Neural cell (in vitro differentiated cells): ENCODE data around the gene WDR7. TPM values are rescaled to one million over a fixed set of nuclear protein-coding genes. Genes with fewer than 3 reads are reported as not detected.

Experiments used
- H2AFZ ChIP-seq: fragments of 200-600, 300-800 bp; sonication (generic), shearing (Covaris generic); 2 replicates; pipeline ENCODE4 v1.6.0; 2014; ENCODE audit warnings: low read depth, mild to moderate bottlenecking, antibody characterized with exemption, low read length, moderate library complexity
- H3F3A ChIP-seq: fragments of 200-600 bp; shearing (Covaris generic); 2 replicates; pipeline ENCODE4 v1.6.1; 2016; ENCODE audit warnings: mild to moderate bottlenecking, moderate library complexity, mixed read lengths, antibody characterized with exemption, low read length; ENCODE audit not compliant: insufficient read depth, poor library complexity, severe bottlenecking
- H3K27ac ChIP-seq: fragments of 200-600, 300-800 bp; sonication (generic), shearing (Covaris generic); 2 replicates; pipeline ENCODE4 v1.5.1; 2014; ENCODE audit warnings: mild to moderate bottlenecking, low read length, moderate library complexity
- H3K27me3 ChIP-seq: fragments of 300-800, 200-600 bp; sonication (generic), shearing (Covaris generic); 2 replicates; pipeline ENCODE4 v1.6.0; 2014; ENCODE audit warnings: mild to moderate bottlenecking, low read depth, low read length, moderate library complexity; ENCODE audit not compliant: insufficient read depth
- H3K36me3 ChIP-seq: fragments of 300-800, 200-600 bp; sonication (generic), shearing (Covaris generic); 2 replicates; pipeline ENCODE4 v1.5.1; 2014; ENCODE audit warnings: mild to moderate bottlenecking, antibody characterized with exemption, low read length, moderate library complexity; ENCODE audit not compliant: insufficient read depth
- H3K4me2 ChIP-seq: fragments of 300-800, 200-600 bp; sonication (generic), shearing (Covaris generic); 2 replicates; pipeline ENCODE4 v1.6.0; 2014; ENCODE audit warnings: mild to moderate bottlenecking, low read length
- H3K4me3 ChIP-seq: fragments of 300-800, 200-600 bp; sonication (generic), shearing (Covaris generic); 2 replicates; pipeline ENCODE4 v1.5.1; 2014; ENCODE audit warnings: mild to moderate bottlenecking, low read length, moderate library complexity
- H3K79me2 ChIP-seq: fragments of 200-600 bp; shearing (Covaris generic); replicated peaks from 2 replicates; pipeline ENCODE4 v1.6.0; 2014; ENCODE audit warnings: mild to moderate bottlenecking, low read length, moderate library complexity; ENCODE audit not compliant: insufficient read depth
- H3K9ac ChIP-seq: fragments of 300-800, 200-600 bp; sonication (generic), shearing (Covaris generic); 2 replicates; pipeline ENCODE4 v1.6.1; 2016; ENCODE audit warnings: mild to moderate bottlenecking, low read length, mixed read lengths
- H3K9me2 ChIP-seq: fragments of 200-600 bp; shearing (Covaris generic); 2 replicates; pipeline ENCODE4 v1.6.1; 2016; ENCODE audit warnings: mild to moderate bottlenecking, low read length, mixed read lengths; ENCODE audit not compliant: insufficient read depth
- H3K9me3 ChIP-seq: fragments of 200-600, 300-800 bp; sonication (generic), shearing (Covaris generic); 2 replicates; pipeline ENCODE4 v1.6.1; 2016; ENCODE audit warnings: mild to moderate bottlenecking, mixed run types, low read length, moderate library complexity, mixed read lengths
- H4K20me1 ChIP-seq: fragments of 200-600 bp; shearing (Covaris generic); 2 replicates; pipeline ENCODE4 v1.6.1; 2016; ENCODE audit warnings: mild to moderate bottlenecking, mixed run types; ENCODE audit not compliant: insufficient read depth
- EP300 ChIP-seq: fragments of 450-650 bp; conservative IDR thresholded peaks from 2 replicates; pipeline ENCODE4 v1.6.1; 2014; ENCODE audit warnings: antibody characterized with exemption, mild to moderate bottlenecking, moderate library complexity; ENCODE audit not compliant: poor library complexity, severe bottlenecking
- EZH2 ChIP-seq: fragments of 200-600, 300-800 bp; shearing (Covaris generic), sonication (generic); IDR thresholded peaks from 2 replicates; pipeline ENCODE4 v1.6.1; 2014; ENCODE audit warnings: antibody characterized with exemption, low read length, borderline replicate concordance, mild to moderate bottlenecking; ENCODE audit not compliant: insufficient read depth, poor library complexity, severe bottlenecking
- MXI1 ChIP-seq: fragments of 450-650 bp; conservative IDR thresholded peaks from 2 replicates; pipeline ENCODE4 v1.6.1; 2014; ENCODE audit warnings: antibody characterized with exemption, mild to moderate bottlenecking; ENCODE audit not compliant: poor library complexity, severe bottlenecking
- POLR2AphosphoS5 ChIP-seq: IDR thresholded peaks from 2 replicates; pipeline ENCODE4 v1.6.1; 2012
- RAD21 ChIP-seq: fragments of 450-650 bp; conservative IDR thresholded peaks from 2 replicates; pipeline ENCODE4 v1.6.1; 2014; ENCODE audit warnings: antibody characterized with exemption, mild to moderate bottlenecking, moderate library complexity
- SMC3 ChIP-seq: fragments of 450-650 bp; conservative IDR thresholded peaks from 2 replicates; pipeline ENCODE4 v1.6.1; 2014; ENCODE audit warnings: antibody characterized with exemption, mild to moderate bottlenecking, moderate library complexity; ENCODE audit not compliant: poor library complexity
- TAF1 ChIP-seq: IDR thresholded peaks from 2 replicates; pipeline ENCODE4 v1.6.1; 2012; ENCODE audit warnings: low read depth
- polyA plus RNA-seq: library from polyadenylated mRNA; depleted of rRNA; stranded (reverse); fragments of >200 nt; gene quantifications from 2 replicates; pipeline ENCODE4 v1.2.3, GENCODE V29; 2014
- TF ChIP-seq, protein P1 (sequence below): IDR thresholded peaks from 2 replicates; pipeline ENCODE4 v1.6.1; 2012; ENCODE audit warnings: borderline replicate concordance
- TF ChIP-seq, protein P2 (sequence below): fragments of 450-650 bp; IDR thresholded peaks from 2 replicates; pipeline ENCODE4 v1.5.1; 2014; ENCODE audit warnings: antibody characterized with exemption, mild to moderate bottlenecking, moderate library complexity; ENCODE audit not compliant: poor library complexity, severe bottlenecking

The WDR7 gene
- polyA plus RNA-seq, 1 donor from 2014 or later: 15.1 TPM

GRCh38 chr18:57073501-57074187 is 422.5 kb downstream of the WDR7 start:
- Histone ChIP-seq H3K36me3 (no peaks in the 10 kb centered on the region), H3F3A (no peaks in the 10 kb centered on the region), H2AFZ (no peak overlapping the region), H3K27me3 (no peaks in the 10 kb centered on the region), H4K20me1 (no peaks in the 10 kb centered on the region), H3K27ac (no peak overlapping the region), H3K4me2 (no peak overlapping the region), H3K9ac (no peak overlapping the region), H3K4me3 (no peak overlapping the region), H3K9me2 (no peaks in the 10 kb centered on the region), H3K79me2 (no peaks in the 10 kb centered on the region), H3K9me3 (no peaks in the 10 kb centered on the region)
- no peak for TF ChIP-seq RAD21

DNA sequence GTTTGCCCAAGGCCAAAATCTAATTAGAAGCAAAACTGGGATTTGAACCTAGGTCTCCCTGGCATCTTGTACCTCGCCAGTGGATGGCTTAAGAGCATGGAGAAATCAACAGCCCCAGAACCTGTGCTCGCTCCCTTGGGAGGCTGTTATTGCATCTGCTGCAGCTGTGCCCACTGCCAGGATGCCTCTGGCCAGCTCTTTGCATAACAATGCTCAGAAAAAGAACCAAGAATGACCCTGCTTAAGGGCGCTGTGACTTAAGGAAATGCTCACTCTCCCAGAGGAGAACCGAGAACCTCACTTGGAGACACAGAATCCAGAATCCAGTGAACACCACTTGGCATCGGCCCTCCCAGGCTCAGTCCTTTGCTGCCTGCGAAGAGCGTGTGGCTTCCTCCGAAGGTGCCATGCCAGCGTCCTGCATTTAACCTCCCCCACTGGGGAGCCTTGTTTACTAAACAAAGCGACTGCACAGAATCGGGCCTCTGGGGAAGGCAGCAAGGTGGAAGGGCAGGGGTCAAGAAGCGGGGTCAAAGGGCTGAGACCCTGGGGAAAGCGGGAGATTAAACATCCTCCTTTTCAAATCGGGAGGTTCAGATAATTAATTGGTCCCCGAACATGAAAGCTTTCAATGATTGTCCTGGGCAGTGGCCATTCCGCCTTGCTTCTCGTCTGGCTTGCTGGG is 424.7 kb downstream of the WDR7 start:
- Histone ChIP-seq H3K36me3 (no peaks in the 10 kb centered on the region), H2AFZ (no peak overlapping the region), H3K4me3 (no peak overlapping the region), H3K9me2 (no peaks in the 10 kb centered on the region), H3K9me3 (no peaks in the 10 kb centered on the region), H3F3A (no peaks in the 10 kb centered on the region), H3K27ac (no peak overlapping the region), H3K27me3 (no peaks in the 10 kb centered on the region), H4K20me1 (no peaks in the 10 kb centered on the region), H3K79me2 (no peaks in the 10 kb centered on the region), H3K9ac (no peak overlapping the region), H3K4me2 (no peak overlapping the region)
- no peak for TF ChIP-seq POLR2AphosphoS5
- no peak for TF ChIP-seq EP300
- no peak for TF ChIP-seq EZH2
- TF ChIP-seq, protein P1, sequence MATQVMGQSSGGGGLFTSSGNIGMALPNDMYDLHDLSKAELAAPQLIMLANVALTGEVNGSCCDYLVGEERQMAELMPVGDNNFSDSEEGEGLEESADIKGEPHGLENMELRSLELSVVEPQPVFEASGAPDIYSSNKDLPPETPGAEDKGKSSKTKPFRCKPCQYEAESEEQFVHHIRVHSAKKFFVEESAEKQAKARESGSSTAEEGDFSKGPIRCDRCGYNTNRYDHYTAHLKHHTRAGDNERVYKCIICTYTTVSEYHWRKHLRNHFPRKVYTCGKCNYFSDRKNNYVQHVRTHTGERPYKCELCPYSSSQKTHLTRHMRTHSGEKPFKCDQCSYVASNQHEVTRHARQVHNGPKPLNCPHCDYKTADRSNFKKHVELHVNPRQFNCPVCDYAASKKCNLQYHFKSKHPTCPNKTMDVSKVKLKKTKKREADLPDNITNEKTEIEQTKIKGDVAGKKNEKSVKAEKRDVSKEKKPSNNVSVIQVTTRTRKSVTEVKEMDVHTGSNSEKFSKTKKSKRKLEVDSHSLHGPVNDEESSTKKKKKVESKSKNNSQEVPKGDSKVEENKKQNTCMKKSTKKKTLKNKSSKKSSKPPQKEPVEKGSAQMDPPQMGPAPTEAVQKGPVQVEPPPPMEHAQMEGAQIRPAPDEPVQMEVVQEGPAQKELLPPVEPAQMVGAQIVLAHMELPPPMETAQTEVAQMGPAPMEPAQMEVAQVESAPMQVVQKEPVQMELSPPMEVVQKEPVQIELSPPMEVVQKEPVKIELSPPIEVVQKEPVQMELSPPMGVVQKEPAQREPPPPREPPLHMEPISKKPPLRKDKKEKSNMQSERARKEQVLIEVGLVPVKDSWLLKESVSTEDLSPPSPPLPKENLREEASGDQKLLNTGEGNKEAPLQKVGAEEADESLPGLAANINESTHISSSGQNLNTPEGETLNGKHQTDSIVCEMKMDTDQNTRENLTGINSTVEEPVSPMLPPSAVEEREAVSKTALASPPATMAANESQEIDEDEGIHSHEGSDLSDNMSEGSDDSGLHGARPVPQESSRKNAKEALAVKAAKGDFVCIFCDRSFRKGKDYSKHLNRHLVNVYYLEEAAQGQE: no peak
- TF ChIP-seq, protein P2, sequence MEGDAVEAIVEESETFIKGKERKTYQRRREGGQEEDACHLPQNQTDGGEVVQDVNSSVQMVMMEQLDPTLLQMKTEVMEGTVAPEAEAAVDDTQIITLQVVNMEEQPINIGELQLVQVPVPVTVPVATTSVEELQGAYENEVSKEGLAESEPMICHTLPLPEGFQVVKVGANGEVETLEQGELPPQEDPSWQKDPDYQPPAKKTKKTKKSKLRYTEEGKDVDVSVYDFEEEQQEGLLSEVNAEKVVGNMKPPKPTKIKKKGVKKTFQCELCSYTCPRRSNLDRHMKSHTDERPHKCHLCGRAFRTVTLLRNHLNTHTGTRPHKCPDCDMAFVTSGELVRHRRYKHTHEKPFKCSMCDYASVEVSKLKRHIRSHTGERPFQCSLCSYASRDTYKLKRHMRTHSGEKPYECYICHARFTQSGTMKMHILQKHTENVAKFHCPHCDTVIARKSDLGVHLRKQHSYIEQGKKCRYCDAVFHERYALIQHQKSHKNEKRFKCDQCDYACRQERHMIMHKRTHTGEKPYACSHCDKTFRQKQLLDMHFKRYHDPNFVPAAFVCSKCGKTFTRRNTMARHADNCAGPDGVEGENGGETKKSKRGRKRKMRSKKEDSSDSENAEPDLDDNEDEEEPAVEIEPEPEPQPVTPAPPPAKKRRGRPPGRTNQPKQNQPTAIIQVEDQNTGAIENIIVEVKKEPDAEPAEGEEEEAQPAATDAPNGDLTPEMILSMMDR: no peak
- no peak for TF ChIP-seq MXI1
- no peak for TF ChIP-seq SMC3
- TF ChIP-seq RAD21: no peak
- no peak for TF ChIP-seq TAF1
